ENCODE results near the gene OLIG2.

OLIG2 gene

GRCh38 chr21:33046455-33046854 is 20.7 kb downstream of the OLIG2 start:
- H3K27me3 ChIP-seq (ENCODE audit: insufficient read depth, poor library complexity, severe bottlenecking): peaks cover 4% of the 10 kb centered on the region
- DNase-seq (ENCODE audit: low spot score): no peak
- H3K9me3 ChIP-seq (ENCODE audit: severe bottlenecking): no peaks in the 10 kb centered on the region
- no peak overlapping the region for H3K4me3 ChIP-seq (ENCODE audit: severe bottlenecking)
- ATAC-seq (ENCODE audit: low read depth): no peak
- H3K27ac ChIP-seq (ENCODE audit: poor library complexity, severe bottlenecking): no peak overlapping the region
- H3K4me1 ChIP-seq (ENCODE audit: insufficient read depth, poor library complexity, severe bottlenecking): peaks cover 10% of the 10 kb centered on the region
- TF ChIP-seq, protein P1, sequence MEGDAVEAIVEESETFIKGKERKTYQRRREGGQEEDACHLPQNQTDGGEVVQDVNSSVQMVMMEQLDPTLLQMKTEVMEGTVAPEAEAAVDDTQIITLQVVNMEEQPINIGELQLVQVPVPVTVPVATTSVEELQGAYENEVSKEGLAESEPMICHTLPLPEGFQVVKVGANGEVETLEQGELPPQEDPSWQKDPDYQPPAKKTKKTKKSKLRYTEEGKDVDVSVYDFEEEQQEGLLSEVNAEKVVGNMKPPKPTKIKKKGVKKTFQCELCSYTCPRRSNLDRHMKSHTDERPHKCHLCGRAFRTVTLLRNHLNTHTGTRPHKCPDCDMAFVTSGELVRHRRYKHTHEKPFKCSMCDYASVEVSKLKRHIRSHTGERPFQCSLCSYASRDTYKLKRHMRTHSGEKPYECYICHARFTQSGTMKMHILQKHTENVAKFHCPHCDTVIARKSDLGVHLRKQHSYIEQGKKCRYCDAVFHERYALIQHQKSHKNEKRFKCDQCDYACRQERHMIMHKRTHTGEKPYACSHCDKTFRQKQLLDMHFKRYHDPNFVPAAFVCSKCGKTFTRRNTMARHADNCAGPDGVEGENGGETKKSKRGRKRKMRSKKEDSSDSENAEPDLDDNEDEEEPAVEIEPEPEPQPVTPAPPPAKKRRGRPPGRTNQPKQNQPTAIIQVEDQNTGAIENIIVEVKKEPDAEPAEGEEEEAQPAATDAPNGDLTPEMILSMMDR (IDR thresholded peaks at IDR 0.05; ENCODE audit: poor library complexity, severe bottlenecking): no peak
- no peaks in the 10 kb centered on the region for H3K36me3 ChIP-seq (ENCODE audit: low read depth)

GRCh38 chr21:33047231-33047630 is 21.5 kb downstream of the OLIG2 start:
- no peaks in the 10 kb centered on the region for H3K9me3 ChIP-seq (ENCODE audit: severe bottlenecking)
- ATAC-seq (ENCODE audit: low read depth) (peak; percentile 65), DNase-seq (ENCODE audit: low spot score) (no peak)
- TF ChIP-seq, protein P1 (IDR thresholded peaks at IDR 0.05; ENCODE audit: poor library complexity, severe bottlenecking): no peak
- no peak overlapping the region for H3K27ac ChIP-seq (ENCODE audit: poor library complexity, severe bottlenecking)
- H3K4me3 ChIP-seq (ENCODE audit: severe bottlenecking): no peak overlapping the region
- H3K4me1 ChIP-seq (ENCODE audit: insufficient read depth, poor library complexity, severe bottlenecking): peaks cover 10% of the 10 kb centered on the region
- no peaks in the 10 kb centered on the region for H3K36me3 ChIP-seq (ENCODE audit: low read depth)
- H3K27me3 ChIP-seq (ENCODE audit: insufficient read depth, poor library complexity, severe bottlenecking): peaks cover 4% of the 10 kb centered on the region

- Histone ChIP-seq H3K9me3 (ENCODE audit: severe bottlenecking) (no peaks in the 10 kb centered on the region), H3K27ac (ENCODE audit: poor library complexity, severe bottlenecking) (no peak overlapping the region), H3K27me3 (ENCODE audit: insufficient read depth, poor library complexity, severe bottlenecking) (peaks cover 11% of the 10 kb centered on the region), H3K36me3 (ENCODE audit: low read depth) (no peaks in the 10 kb centered on the region), H3K4me3 (ENCODE audit: severe bottlenecking) (no peak overlapping the region), H3K4me1 (ENCODE audit: insufficient read depth, poor library complexity, severe bottlenecking) (no peaks in the 10 kb centered on the region)
- TF ChIP-seq, protein P1 (IDR thresholded peaks at IDR 0.05; ENCODE audit: poor library complexity, severe bottlenecking): no peak
- DNase-seq (ENCODE audit: low spot score) (no peak), ATAC-seq (ENCODE audit: low read depth) (no peak)
These were observed 26.2 kb downstream of the OLIG2 start for GRCh38 chr21:33051925-33052324.

DNA sequence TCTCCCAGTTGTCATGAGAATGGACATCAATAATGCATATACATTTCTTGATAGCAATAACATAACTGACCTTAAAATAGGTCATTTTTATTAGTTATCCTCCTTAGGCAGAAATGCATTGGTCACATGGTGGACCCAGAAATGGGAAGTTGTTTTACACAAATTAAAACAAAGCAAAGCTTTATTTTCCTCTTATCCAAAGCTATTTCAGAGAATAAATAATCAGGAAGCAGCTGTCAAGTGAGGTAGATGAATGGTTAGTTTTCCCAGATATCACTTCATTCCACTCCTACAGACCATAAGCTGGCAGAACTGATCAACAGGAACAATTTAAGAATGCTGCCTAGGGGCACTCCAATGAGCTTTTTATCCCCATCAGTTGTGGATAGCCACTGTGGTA is 28.2 kb downstream of the OLIG2 start:
- Histone ChIP-seq H3K36me3 (ENCODE audit: low read depth) (no peaks in the 10 kb centered on the region), H3K4me3 (ENCODE audit: severe bottlenecking) (no peak overlapping the region), H3K27me3 (ENCODE audit: insufficient read depth, poor library complexity, severe bottlenecking) (peaks cover 11% of the 10 kb centered on the region), H3K4me1 (ENCODE audit: insufficient read depth, poor library complexity, severe bottlenecking) (no peaks in the 10 kb centered on the region), H3K9me3 (ENCODE audit: severe bottlenecking) (no peaks in the 10 kb centered on the region), H3K27ac (ENCODE audit: poor library complexity, severe bottlenecking) (no peak overlapping the region)
- no peak for ATAC-seq (ENCODE audit: low read depth)
- no peak for DNase-seq (ENCODE audit: low spot score)
- TF ChIP-seq, protein P1 (IDR thresholded peaks at IDR 0.05; ENCODE audit: poor library complexity, severe bottlenecking): no peak

DNA sequence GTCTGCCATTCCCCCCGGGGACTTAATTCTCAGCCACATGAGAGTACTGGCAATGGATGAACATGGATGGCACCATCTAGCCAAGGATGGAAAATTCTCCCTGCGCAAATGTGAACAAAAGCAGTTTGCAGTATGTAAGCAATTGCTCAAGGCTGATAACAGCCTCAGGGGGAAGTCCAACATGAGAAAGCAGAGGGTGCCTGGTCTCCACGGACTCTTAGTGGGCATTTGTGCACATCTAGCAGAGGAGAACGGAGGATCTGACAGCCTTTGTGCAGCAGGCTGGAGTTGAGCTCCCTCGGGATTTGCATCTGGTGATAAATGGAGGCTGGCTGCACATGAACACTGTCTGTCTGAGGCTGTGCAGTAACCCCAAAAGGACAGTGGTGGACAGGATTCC is 30.3 kb downstream of the OLIG2 start:
- H3K9me3 ChIP-seq (ENCODE audit: severe bottlenecking): no peaks in the 10 kb centered on the region
- H3K4me1 ChIP-seq (ENCODE audit: insufficient read depth, poor library complexity, severe bottlenecking): no peaks in the 10 kb centered on the region

More for the DNA sequence above, 30.3 kb downstream of the OLIG2 start:
- H3K4me3 ChIP-seq (ENCODE audit: severe bottlenecking): no peak overlapping the region
- H3K27me3 ChIP-seq (ENCODE audit: insufficient read depth, poor library complexity, severe bottlenecking): peaks cover 7% of the 10 kb centered on the region
- no peaks in the 10 kb centered on the region for H3K36me3 ChIP-seq (ENCODE audit: low read depth)
- ATAC-seq (ENCODE audit: low read depth) (no peak), DNase-seq (ENCODE audit: low spot score) (no peak)
- TF ChIP-seq, protein P1 (IDR thresholded peaks at IDR 0.05; ENCODE audit: poor library complexity, severe bottlenecking): no peak
- no peak overlapping the region for H3K27ac ChIP-seq (ENCODE audit: poor library complexity, severe bottlenecking)

Measured in RWPE2 (cell line).